Osteoblast (primary cell): Measurements from ENCODE around the gene UCK1. TPM values are rescaled to one million over a fixed set of nuclear protein-coding genes. Genes with fewer than 3 reads are reported as not detected.
"Not testable (repeated sequence)": the region's sequence is repeated elsewhere in the genome, so short reads cannot be mapped to it uniquely, and the experiment has no call there.

Source experiments
- DNase-seq: peaks from one replicate; pipeline ENCODE4 v3.0.0; 2011; ENCODE audit warnings: low spot score, mixed read lengths; ENCODE audit not compliant: insufficient read length; ENCODE audit errors: missing footprints
- H2AFZ ChIP-seq: 2 replicates; pipeline ENCODE4 v1.6.0; 2011; ENCODE audit warnings: mild to moderate bottlenecking, low read length
- H3K27ac ChIP-seq: 2 replicates; pipeline ENCODE4 v1.5.1; 2011; ENCODE audit warnings: mild to moderate bottlenecking, low read depth, low read length, moderate library complexity
- H3K27me3 ChIP-seq: 2 replicates; pipeline ENCODE4 v1.6.0; 2012; ENCODE audit warnings: mild to moderate bottlenecking, control low read depth, inconsistent platforms, low read length, moderate library complexity; ENCODE audit not compliant: insufficient read depth
- H3K36me3 ChIP-seq: 2 replicates; pipeline ENCODE4 v1.5.1; 2011; ENCODE audit warnings: mild to moderate bottlenecking, low read length, control low read depth, moderate library complexity; ENCODE audit not compliant: insufficient read depth
- H3K4me1 ChIP-seq: 2 replicates; pipeline ENCODE4 v1.5.1; 2011; ENCODE audit warnings: mild to moderate bottlenecking, low read length, control low read depth, moderate library complexity; ENCODE audit not compliant: insufficient read depth
- H3K4me2 ChIP-seq: 2 replicates; pipeline ENCODE4 v1.6.0; 2011; ENCODE audit warnings: mild to moderate bottlenecking, low read length; ENCODE audit not compliant: insufficient read depth
- H3K4me3 ChIP-seq: fragments of 200-600 bp; sonication (generic); 3 replicates; pipeline ENCODE4 v1.5.1; 2012; ENCODE audit warnings: mild to moderate bottlenecking, low read length, inconsistent platforms; ENCODE audit not compliant: insufficient read depth
- H3K79me2 ChIP-seq: 2 replicates; pipeline ENCODE4 v1.6.0; 2012; ENCODE audit warnings: mild to moderate bottlenecking, low read length, control low read depth, inconsistent platforms; ENCODE audit not compliant: insufficient read depth
- H3K9me3 ChIP-seq: 2 replicates; pipeline ENCODE4 v1.5.1; 2011; ENCODE audit warnings: low read depth, low read length, control low read depth
- H4K20me1 ChIP-seq: 2 replicates; pipeline ENCODE4 v1.6.0; 2012; ENCODE audit warnings: mild to moderate bottlenecking, low read length, control low read depth; ENCODE audit not compliant: insufficient read depth
- CTCF ChIP-seq: IDR thresholded peaks from 2 replicates; pipeline ENCODE4 v1.5.1; 2011; ENCODE audit warnings: mild to moderate bottlenecking, low read depth, low read length, moderate library complexity; ENCODE audit errors: extremely low read depth
- total RNA-seq: library from RNA; depleted of rRNA; stranded (reverse); fragments of >200 nt; gene quantifications from 2 replicates; pipeline ENCODE4 v1.2.3, GENCODE V29; 2012

The UCK1 gene
- total RNA-seq, 1 donor: 19.5 TPM

GRCh38 chr9:131554087-131554842, 23.2 kb upstream of the UCK1 start:
- Histone ChIP-seq H2AFZ (no peak overlapping the region), H3K4me1 (no peaks in the 10 kb centered on the region), H3K27me3 (peaks cover 41% of the 10 kb centered on the region), H4K20me1 (no peaks in the 10 kb centered on the region), H3K4me2 (no peak overlapping the region), H3K9me3 (peaks cover 2% of the 10 kb centered on the region), H3K36me3 (no peaks in the 10 kb centered on the region), H3K79me2 (no peaks in the 10 kb centered on the region), H3K4me3 (no peak overlapping the region), H3K27ac (no peak overlapping the region)
- TF ChIP-seq CTCF: no peak
- DNase-seq: peak; percentile 69

GRCh38 chr9:131552030-131552429, 21.0 kb upstream of the UCK1 start:
- peak; percentile 39 for DNase-seq
- Histone ChIP-seq H3K27ac (no peak overlapping the region), H3K4me1 (no peaks in the 10 kb centered on the region), H3K27me3 (peaks cover 56% of the 10 kb centered on the region), H3K36me3 (no peaks in the 10 kb centered on the region), H3K4me2 (no peak overlapping the region), H3K4me3 (no peak overlapping the region), H2AFZ (no peak overlapping the region), H4K20me1 (no peaks in the 10 kb centered on the region), H3K9me3 (peaks cover 2% of the 10 kb centered on the region), H3K79me2 (no peaks in the 10 kb centered on the region)
- no peak for TF ChIP-seq CTCF

- not testable (repeated sequence) for H3K4me1 ChIP-seq, H3K4me3 ChIP-seq, H3K9me3 ChIP-seq, H3K27ac ChIP-seq, H2AFZ ChIP-seq, H3K4me2 ChIP-seq, H3K36me3 ChIP-seq, DNase-seq, H4K20me1 ChIP-seq, H3K79me2 ChIP-seq
- H3K27me3 ChIP-seq: peaks cover 66% of the 10 kb centered on the region
Observed at GRCh38 chr9:131550465-131550864, 19.4 kb upstream of the UCK1 start.

- not testable (repeated sequence) for H3K79me2 ChIP-seq, DNase-seq, H3K9me3 ChIP-seq, H3K36me3 ChIP-seq, H3K4me1 ChIP-seq, H3K27ac ChIP-seq, H2AFZ ChIP-seq, H3K4me3 ChIP-seq, H3K4me2 ChIP-seq, H4K20me1 ChIP-seq
- H3K27me3 ChIP-seq: peaks cover 70% of the 10 kb centered on the region
Observed at GRCh38 chr9:131549186-131549585, 18.1 kb upstream of the UCK1 start.

- H3K4me1 ChIP-seq: no peaks in the 10 kb centered on the region
- H3K27me3 ChIP-seq: peaks cover 61% of the 10 kb centered on the region
- peak overlapping the region; percentile 62 for H3K4me3 ChIP-seq
- peak; percentile 90 for DNase-seq
- no peaks in the 10 kb centered on the region for H4K20me1 ChIP-seq
- H3K79me2 ChIP-seq: no peaks in the 10 kb centered on the region
- H3K4me2 ChIP-seq: peak overlapping the region; percentile 78
- no peaks in the 10 kb centered on the region for H3K36me3 ChIP-seq
- peak overlapping the region; percentile 65 for H2AFZ ChIP-seq
- H3K27ac ChIP-seq: no peak overlapping the region
- peaks cover 9% of the 10 kb centered on the region for H3K9me3 ChIP-seq
- TF ChIP-seq CTCF: no peak
Observed at GRCh38 chr9:131546336-131547084, 15.4 kb upstream of the UCK1 start.
